BLaER1 treated with 17β-estradiol and CSF1 and Interleukin-3, amounts not matched to agents 10 nM and 100 nM (cell line): ENCODE results near the gene C12orf60.
"Not testable (repeated sequence)": the region's sequence is repeated elsewhere in the genome, so short reads cannot be mapped to it uniquely, and the experiment has no call there.

ENCODE experiments used
- H3K27ac ChIP-seq, 11 experiments: shearing (Covaris generic); formaldehyde crosslinking; 2 replicates each; pipeline ENCODE4 v1.8.1; 2022
- H3K27me3 ChIP-seq, 11 experiments: shearing (Covaris generic); formaldehyde crosslinking; 2 replicates each; pipeline ENCODE4 v1.8.1; 2022
- H3K36me3 ChIP-seq, 11 experiments: shearing (Covaris generic); formaldehyde crosslinking; 2 replicates each; pipeline ENCODE4 v1.8.1; 2022
- H3K4me1 ChIP-seq, 10 experiments: shearing (Covaris generic); formaldehyde crosslinking; 2 replicates each; pipeline ENCODE4 v1.8.1; 2022
- H3K4me2 ChIP-seq, 11 experiments: shearing (Covaris generic); formaldehyde crosslinking; 2 replicates each; pipeline ENCODE4 v1.8.1; 2022
- H3K4me3 ChIP-seq, 10 experiments: shearing (Covaris generic); formaldehyde crosslinking; 2 replicates each; pipeline ENCODE4 v1.8.1; 2022
- H3K9ac ChIP-seq, 11 experiments: shearing (Covaris generic); formaldehyde crosslinking; 2 replicates each; pipeline ENCODE4 v1.8.1; 2022
- H3K9me3 ChIP-seq, 11 experiments: shearing (Covaris generic); formaldehyde crosslinking; replicated peaks in 1 of 11; 2 replicates each; pipeline ENCODE4 v1.8.1; 2022
- H4K20me1 ChIP-seq, 11 experiments: shearing (Covaris generic); formaldehyde crosslinking; 2 replicates each; pipeline ENCODE4 v1.8.1; 2022
- Cebpa-rat ChIP-seq, 11 experiments: shearing (Covaris generic); IDR thresholded peaks; 2 replicates each; pipeline ENCODE4 v1.8.1; 2022

C12orf60 gene, protein sequence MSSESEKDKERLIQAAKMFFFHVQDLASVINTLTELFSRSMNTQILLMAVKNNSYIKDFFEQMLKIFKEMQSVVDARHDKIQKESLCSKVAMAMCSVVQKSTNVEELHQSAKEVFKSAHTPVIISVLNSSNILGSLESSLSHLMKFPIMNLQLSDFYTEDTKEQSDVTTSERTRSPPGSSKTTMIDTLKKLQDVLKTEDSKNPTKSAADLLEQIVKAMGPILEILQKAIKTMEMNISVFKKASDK

DNA sequence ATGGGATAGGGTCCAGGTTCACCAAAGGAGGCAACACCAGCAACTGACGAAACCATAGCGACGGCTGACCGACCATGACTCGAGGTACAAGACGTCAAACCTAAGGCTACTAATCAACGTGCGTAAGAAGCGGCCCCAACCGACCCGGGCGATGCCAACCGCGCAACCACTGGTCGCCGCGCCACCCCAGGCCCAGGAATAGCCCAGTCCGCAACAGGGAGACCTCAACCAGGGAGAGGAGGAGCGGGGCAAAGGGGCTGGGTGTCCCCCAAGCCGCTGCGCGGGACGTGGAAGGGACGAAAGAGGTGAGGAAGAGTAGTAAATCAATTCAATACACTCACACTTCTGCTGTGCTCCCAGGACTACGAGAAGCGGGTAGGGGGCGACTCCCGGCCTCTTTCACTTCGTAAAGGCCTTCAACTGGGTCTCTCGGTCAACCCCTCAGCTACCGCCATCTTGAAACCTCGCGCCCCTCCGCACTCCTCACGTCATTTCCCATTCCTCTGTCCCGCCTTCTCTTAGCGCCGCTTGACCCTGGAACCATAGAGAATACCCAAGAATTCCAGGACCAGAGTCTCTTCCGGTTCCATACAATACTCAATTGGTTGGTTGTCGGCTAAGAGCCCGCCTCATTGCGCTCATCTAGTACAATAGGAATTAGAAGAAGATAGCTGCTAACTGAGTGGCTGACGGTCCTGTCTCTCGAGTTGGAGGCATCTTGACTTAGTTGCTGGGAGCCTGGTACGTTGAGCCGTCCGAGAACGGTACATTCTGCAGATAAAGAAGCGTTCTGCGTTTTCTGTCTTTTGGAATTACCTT lies at the start of gene C12orf60, which contains the start of gene WBP11:
Gene C12orf60, plus strand, starts transcription at position 660 of the 819 bp plus-strand sequence. CDS start 19,266 bp downstream, outside the sequence.
Gene WBP11, minus strand, starts transcription at position 468 of the 819 bp plus-strand sequence. CDS start 2,095 bp downstream, outside the sequence.
- no peaks in the 10 kb centered on the region for H3K9me3 ChIP-seq
- TF ChIP-seq Cebpa-rat (IDR thresholded peaks at IDR 0.05): no peak
- peak within 1 kb of the TSS; percentile 86 to 98 (median 91) for H3K27ac ChIP-seq
- peak within 1 kb of the TSS; percentile 84 to 98 (median 92) for H3K4me3 ChIP-seq
- H3K9ac ChIP-seq: peak within 1 kb of the TSS; percentile 88 to 98 (median 93)
- H3K36me3 ChIP-seq: peaks cover 17 to 31% (median 25%) of the 10 kb centered on the region in 11 experiments
- peaks cover 14 to 30% (median 26%) of the 10 kb centered on the region in 10 experiments for H3K4me1 ChIP-seq
- peaks cover 0 to 43% (median 22%) of the 10 kb centered on the region in 11 experiments; a peak in 12 of 22 replicates for H4K20me1 ChIP-seq
- H3K27me3 ChIP-seq: no peaks in the 10 kb centered on the region
- H3K4me2 ChIP-seq: peak within 1 kb of the TSS; percentile 79 to 98 (median 87)

DNA sequence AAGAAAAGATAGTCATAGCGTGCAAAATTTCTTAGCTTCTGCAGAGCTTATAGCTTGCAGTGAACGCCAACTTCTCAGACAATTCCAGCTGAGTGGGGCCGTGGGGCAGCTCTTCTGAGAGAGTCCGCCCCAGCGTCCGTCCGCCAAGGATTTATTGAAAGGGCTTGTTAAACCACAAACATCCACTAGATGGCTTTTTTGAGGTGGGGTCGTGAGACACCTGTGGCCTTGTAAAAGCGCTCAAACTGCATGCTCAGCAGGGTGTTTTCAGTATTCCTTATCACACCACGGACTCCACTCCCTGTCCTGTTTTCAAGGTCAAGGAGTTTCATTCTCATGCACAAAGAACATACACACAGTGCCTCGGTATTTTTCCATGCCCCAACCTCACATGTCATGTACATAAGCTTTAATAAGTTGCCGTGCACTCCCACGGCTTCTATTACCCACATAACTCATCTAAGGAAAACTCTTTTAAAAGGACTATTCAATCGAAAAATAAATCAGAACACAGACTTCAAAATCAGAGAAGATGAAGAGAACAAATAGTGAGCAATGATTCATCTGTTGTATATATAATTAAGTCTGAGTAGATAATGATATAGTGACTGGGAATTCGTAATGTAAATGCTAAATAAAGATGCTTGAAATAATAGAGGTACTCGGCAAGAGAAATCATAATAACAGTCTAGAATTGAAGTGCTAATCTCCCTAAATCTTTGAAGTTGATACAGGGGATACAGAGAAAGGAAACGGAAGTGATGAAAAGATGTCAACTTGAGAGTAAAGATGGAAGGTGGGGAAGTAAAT lies 46.9 kb upstream of the C12orf60 start:
- peaks cover 0 to 16% (median 0%) of the 10 kb centered on the region in 11 experiments; a peak in 2 of 22 replicates for H4K20me1 ChIP-seq
- no peaks in the 10 kb centered on the region for H3K27me3 ChIP-seq
- peaks cover 8 to 29% (median 16%) of the 10 kb centered on the region in 11 experiments; a peak in 15 of 22 replicates for H3K36me3 ChIP-seq
- H3K27ac ChIP-seq: no peak overlapping the region
- no peak overlapping the region for H3K4me2 ChIP-seq
- peaks cover 21 to 26% (median 24%) of the 10 kb centered on the region in 11 experiments for H3K9me3 ChIP-seq
- no peaks in the 10 kb centered on the region for H3K4me1 ChIP-seq
- no peak overlapping the region for H3K4me3 ChIP-seq
- H3K9ac ChIP-seq: no peak overlapping the region
- TF ChIP-seq Cebpa-rat (IDR thresholded peaks at IDR 0.05): no peak

DNA sequence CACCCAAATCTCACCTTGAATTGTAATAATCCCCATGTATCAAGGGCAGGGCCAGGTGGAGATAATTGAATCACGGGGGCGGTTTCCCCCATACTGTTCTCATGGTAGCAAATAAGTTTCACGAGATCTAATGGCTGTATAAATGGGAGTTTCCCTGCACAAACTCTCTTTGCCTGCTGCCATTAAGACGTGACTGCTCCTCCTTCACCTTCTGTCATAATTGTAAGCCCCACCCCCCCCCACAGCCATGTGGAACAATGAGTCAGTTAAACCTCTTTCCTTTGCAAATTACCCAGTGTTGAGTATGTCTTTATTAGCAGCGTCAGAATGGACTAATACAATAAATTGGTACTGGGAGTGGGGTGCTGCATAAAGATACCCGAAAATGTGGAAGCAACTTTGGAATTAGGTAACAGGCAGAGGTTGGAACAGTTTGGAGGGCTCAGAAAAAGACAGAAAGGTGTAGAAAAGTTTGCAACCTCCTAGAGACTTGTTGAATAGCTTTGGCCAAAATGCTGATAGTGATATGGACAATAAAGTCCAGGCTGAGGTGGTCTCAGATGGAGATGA lies 43.7 kb upstream of the C12orf60 start:
- peaks cover 33 to 46% (median 37%) of the 10 kb centered on the region in 11 experiments for H3K9me3 ChIP-seq

DNA sequence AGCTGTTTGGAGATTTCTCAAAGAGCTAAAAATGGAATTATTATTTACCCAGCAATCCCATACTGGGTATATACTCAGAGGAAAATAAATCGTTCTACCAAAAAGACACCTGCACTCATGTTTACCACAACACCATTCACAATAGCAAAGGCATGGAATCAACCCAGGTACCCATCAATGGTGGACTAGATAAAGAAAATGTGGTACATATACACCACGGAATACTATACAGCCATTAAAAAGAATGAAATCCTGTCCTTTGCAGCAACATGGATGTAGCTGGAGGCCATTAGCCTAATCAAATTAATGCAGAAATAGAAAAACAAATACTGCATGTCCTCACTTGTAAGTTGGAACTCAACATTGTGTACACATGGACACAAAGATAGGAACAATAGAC lies 38.1 kb upstream of the C12orf60 start:
- Histone ChIP-seq H3K9ac (no peak overlapping the region), H3K4me3 (no peak overlapping the region), H3K27me3 (no peaks in the 10 kb centered on the region), H3K36me3 (peaks cover 32 to 80% (median 50%) of the 10 kb centered on the region in 11 experiments; a peak in 21 of 22 replicates), H3K9me3 (peaks cover 46 to 57% (median 51%) of the 10 kb centered on the region in 11 experiments), H3K4me2 (no peak overlapping the region), H4K20me1 (peaks cover 0 to 61% (median 0%) of the 10 kb centered on the region in 11 experiments; a peak in 7 of 22 replicates), H3K27ac (no peak overlapping the region), H3K4me1 (peaks cover 11 to 23% (median 17%) of the 10 kb centered on the region in 10 experiments; a peak in 19 of 20 replicates)
- no peak for TF ChIP-seq Cebpa-rat (IDR thresholded peaks at IDR 0.05)

More for the DNA sequence above, 43.7 kb upstream of the C12orf60 start:
- Histone ChIP-seq H4K20me1 (peaks cover 0 to 33% (median 0%) of the 10 kb centered on the region in 11 experiments; a peak in 2 of 22 replicates), H3K36me3 (peaks cover 17 to 52% (median 30%) of the 10 kb centered on the region in 11 experiments; a peak in 17 of 22 replicates)
- not testable (repeated sequence) for H3K4me2 ChIP-seq, H3K4me3 ChIP-seq, H3K9ac ChIP-seq, H3K4me1 ChIP-seq, H3K27ac ChIP-seq, H3K27me3 ChIP-seq

DNA sequence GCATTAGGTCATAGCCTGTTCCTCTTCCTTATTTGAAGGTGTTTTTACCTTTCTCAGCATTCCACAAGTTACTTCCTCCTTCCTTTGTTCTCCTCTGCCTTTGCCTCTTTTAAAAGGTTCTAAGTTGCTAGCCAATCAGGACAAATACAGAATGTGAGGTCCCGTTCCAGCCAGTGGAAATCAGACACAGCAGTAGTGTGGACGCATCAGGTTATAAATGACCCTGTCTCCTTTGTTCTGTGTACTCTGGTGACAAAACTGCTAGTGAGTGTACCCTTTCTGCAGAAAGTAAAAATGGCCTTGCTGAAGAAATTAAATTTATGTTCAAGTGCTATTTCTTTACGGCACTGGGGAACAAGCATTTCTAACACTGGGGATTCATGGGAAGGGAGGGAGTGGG lies 37.5 kb upstream of the C12orf60 start:
- H4K20me1 ChIP-seq: peaks cover 0 to 61% (median 0%) of the 10 kb centered on the region in 11 experiments; a peak in 7 of 22 replicates
- peaks cover 40 to 51% (median 45%) of the 10 kb centered on the region in 11 experiments for H3K9me3 ChIP-seq
- H3K27me3 ChIP-seq, H3K4me2 ChIP-seq, H3K27ac ChIP-seq, H3K4me3 ChIP-seq, H3K9ac ChIP-seq: not testable (repeated sequence)
- H3K36me3 ChIP-seq: peaks cover 27 to 74% (median 47%) of the 10 kb centered on the region in 11 experiments; a peak in 21 of 22 replicates
- peaks cover 11 to 23% (median 17%) of the 10 kb centered on the region in 10 experiments; a peak in 19 of 20 replicates for H3K4me1 ChIP-seq

DNA sequence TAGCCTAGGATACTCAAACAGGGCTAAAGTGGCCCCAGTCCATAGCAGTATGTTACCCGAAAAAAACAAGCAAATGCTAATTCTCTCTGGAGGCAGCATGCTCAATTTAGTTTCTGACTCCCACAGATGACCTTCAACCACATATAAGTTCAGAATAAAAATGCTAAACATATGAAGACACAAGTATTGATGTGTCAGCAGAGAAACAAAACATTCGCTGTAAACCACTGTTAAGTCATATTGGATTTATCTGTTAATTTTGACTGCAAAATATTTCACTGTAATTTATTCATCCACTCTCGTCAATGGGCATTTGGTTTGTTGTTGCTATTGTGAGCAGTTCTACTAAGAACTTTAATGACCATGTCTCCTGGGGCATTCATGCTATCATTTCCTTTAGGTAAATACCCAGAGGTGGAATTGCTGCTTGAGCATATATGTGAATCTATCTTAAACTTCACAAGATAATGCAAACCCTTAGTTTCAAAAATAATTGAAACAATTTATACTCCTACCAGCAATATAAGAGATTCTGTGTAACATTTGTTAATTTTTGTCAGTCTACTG lies 36.7 kb upstream of the C12orf60 start:
- Histone ChIP-seq H3K27ac (no peak overlapping the region), H3K4me3 (no peak overlapping the region), H3K9me3 (peaks cover 33 to 43% (median 38%) of the 10 kb centered on the region in 11 experiments), H3K9ac (no peak overlapping the region), H3K4me1 (peaks cover 13 to 26% (median 20%) of the 10 kb centered on the region in 10 experiments), H3K27me3 (no peaks in the 10 kb centered on the region), H4K20me1 (peaks cover 0 to 61% (median 0%) of the 10 kb centered on the region in 11 experiments; a peak in 7 of 22 replicates), H3K4me2 (peak overlapping the region in 1 of 11 experiments; percentile 96; a peak in 1 of 22 replicates), H3K36me3 (peaks cover 20 to 66% (median 39%) of the 10 kb centered on the region in 11 experiments; a peak in 21 of 22 replicates)
- no peak for TF ChIP-seq Cebpa-rat (IDR thresholded peaks at IDR 0.05)

DNA sequence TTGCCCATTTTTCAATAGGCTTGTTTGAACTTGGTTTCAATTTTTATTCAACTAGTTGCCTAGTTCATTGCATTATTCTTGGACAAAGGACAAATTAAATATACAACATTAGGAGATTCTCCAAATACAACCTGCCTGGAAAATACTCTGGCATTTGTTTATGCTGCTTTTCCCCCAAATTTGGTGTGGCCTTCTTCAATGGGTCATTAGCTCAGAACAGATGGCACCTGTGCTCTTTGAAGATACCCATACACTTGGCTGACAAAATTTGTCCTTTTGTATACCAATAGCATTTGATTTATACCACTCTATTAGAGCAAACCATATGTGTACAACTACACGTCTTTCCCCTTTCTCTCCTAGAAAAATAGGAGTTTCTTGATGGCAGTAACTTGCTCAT lies 35.9 kb upstream of the C12orf60 start:
- H3K4me1 ChIP-seq: peaks cover 19 to 30% (median 25%) of the 10 kb centered on the region in 10 experiments
- H3K9ac ChIP-seq: no peak overlapping the region
- H3K27ac ChIP-seq: no peak overlapping the region
- H3K4me2 ChIP-seq: peak overlapping the region in 6 of 11 experiments; percentile 3 to 96 (median 79); a peak in 7 of 22 replicates
- peaks cover 0 to 57% (median 0%) of the 10 kb centered on the region in 11 experiments; a peak in 7 of 22 replicates for H4K20me1 ChIP-seq
- peaks cover 24 to 35% (median 29%) of the 10 kb centered on the region in 11 experiments for H3K9me3 ChIP-seq
- peaks cover 15 to 58% (median 32%) of the 10 kb centered on the region in 11 experiments; a peak in 21 of 22 replicates for H3K36me3 ChIP-seq
- no peak overlapping the region for H3K4me3 ChIP-seq
- TF ChIP-seq Cebpa-rat (IDR thresholded peaks at IDR 0.05): no peak
- H3K27me3 ChIP-seq: peaks cover 0 to 3% (median 0%) of the 10 kb centered on the region in 11 experiments; a peak in 3 of 22 replicates
